GM19328 (cell line): ENCODE measurements around the gene H19.

Experiments used
- ATAC-seq: cut with Tn5 transposase; IDR thresholded peaks from one replicate; pipeline ENCODE4 v1.9.1; 2021; ENCODE audit warnings: mild to moderate bottlenecking, moderate library complexity; ENCODE audit not compliant: unreplicated experiment

H19 gene

GRCh38 chr11:1948389-1948788, 49.3 kb downstream of the H19 start:
- no peak for ATAC-seq

DNA sequence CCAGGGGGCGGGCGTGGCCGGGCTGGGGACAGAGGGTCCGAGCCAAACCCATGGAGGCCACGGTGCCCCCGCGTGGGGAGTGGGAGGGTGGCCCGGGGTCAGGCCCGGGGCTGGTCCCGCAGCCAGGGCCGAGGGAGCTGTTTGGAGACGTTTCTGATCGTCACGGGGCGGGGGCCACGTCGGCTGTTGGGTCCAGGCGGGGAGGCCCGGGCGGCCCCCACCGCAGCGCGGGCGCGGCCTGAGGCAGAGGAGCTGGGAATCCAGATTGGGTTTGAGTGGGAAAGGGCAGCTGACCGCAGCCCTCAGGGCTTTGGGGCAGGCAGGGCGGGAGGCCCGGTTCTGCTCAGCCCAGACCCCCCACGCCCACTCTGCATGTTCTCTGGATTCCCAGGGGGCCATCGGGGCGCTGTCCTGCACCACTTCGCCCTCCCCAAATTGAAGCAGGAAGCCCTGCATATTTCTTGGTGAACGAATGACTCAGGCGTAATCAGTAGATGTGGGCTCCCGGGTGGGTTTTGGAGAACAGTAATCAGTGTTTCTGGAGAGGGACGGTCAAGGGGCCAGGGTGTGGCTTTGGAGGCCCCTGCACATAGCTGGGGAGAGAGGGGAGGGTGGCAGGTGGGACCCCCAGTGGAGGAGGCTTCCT, 49.9 kb downstream of the H19 start:
- ATAC-seq, result no peak

GRCh38 chr11:1946812-1947484, 50.7 kb downstream of the H19 start, which contains the start of gene MRPL23:
Gene MRPL23 (plus strand): TSS chr11:1947332. CDS start chr11:1947363, 31 bp downstream.
- no peak for ATAC-seq
